Measurements from ENCODE around the gene SLC14A1.
"Not testable (repeated sequence)": the region's sequence is repeated elsewhere in the genome, so short reads cannot be mapped to it uniquely, and the experiment has no call there.

Gene SLC14A1

DNA sequence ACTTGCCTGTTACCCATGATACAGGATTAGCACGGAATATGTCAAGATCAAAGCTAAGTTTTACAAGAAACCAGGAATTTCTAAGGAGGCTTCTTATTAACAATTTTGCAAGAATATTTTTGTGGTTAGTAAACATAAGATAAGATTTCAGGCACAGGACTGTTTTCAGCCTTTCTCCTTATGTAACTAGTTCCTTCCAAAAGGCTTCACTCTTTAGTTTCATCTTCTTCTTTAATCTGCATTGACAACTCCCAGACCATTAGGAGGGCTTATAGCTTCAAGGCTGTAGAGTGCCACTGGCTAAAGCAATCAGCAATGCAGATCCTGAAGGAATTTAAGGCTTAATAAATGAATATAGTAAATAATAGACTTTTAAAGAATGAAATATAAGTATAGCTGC, 29.3 kb downstream of the SLC14A1 start:
- H3K4me3 ChIP-seq (ENCODE audit: low read depth, low read length) = no peak overlapping the region
- no peak for DNase-seq (ENCODE audit: low read depth)
- no peak for TF ChIP-seq MYC (IDR thresholded peaks at IDR 0.05; ENCODE audit: low read depth, low read length)
- TF ChIP-seq, protein P1, sequence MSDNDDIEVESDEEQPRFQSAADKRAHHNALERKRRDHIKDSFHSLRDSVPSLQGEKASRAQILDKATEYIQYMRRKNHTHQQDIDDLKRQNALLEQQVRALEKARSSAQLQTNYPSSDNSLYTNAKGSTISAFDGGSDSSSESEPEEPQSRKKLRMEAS (IDR thresholded peaks at IDR 0.05; ENCODE audit: low read depth, low read length) = no peak
- no peak for TF ChIP-seq POLR2A (IDR thresholded peaks at IDR 0.05; ENCODE audit: extremely low read depth, insufficient read length)
- TF ChIP-seq, protein P2, sequence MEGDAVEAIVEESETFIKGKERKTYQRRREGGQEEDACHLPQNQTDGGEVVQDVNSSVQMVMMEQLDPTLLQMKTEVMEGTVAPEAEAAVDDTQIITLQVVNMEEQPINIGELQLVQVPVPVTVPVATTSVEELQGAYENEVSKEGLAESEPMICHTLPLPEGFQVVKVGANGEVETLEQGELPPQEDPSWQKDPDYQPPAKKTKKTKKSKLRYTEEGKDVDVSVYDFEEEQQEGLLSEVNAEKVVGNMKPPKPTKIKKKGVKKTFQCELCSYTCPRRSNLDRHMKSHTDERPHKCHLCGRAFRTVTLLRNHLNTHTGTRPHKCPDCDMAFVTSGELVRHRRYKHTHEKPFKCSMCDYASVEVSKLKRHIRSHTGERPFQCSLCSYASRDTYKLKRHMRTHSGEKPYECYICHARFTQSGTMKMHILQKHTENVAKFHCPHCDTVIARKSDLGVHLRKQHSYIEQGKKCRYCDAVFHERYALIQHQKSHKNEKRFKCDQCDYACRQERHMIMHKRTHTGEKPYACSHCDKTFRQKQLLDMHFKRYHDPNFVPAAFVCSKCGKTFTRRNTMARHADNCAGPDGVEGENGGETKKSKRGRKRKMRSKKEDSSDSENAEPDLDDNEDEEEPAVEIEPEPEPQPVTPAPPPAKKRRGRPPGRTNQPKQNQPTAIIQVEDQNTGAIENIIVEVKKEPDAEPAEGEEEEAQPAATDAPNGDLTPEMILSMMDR (IDR thresholded peaks at IDR 0.05; ENCODE audit: low read depth, low read length) = no peak

DNA sequence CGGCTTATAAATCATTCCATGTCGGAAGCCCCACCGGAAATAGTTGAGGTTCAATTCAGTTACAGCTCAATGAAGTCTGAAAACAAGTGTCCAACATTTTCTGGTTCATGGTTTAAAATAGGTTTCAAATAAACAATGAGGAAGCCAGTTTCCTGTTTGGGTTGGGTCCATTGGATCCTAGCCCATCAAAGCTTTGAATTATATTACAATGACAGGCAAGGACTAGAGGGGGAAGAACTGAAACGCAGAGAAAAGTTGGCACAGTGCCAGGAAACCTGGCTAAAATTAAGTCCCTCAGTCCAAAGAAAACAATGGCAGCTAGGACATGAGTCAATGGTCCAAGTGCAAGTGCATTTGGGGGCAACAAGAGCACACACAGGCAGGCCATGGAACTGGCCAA, 32.0 kb downstream of the SLC14A1 start:
- H3K4me3 ChIP-seq (ENCODE audit: low read depth, low read length) = no peak overlapping the region
- TF ChIP-seq, protein P1 (IDR thresholded peaks at IDR 0.05; ENCODE audit: low read depth, low read length) = no peak
- TF ChIP-seq, protein P2 (IDR thresholded peaks at IDR 0.05; ENCODE audit: low read depth, low read length) = no peak
- no peak for TF ChIP-seq POLR2A (IDR thresholded peaks at IDR 0.05; ENCODE audit: extremely low read depth, insufficient read length)
- TF ChIP-seq MYC (IDR thresholded peaks at IDR 0.05; ENCODE audit: low read depth, low read length) = no peak

DNA sequence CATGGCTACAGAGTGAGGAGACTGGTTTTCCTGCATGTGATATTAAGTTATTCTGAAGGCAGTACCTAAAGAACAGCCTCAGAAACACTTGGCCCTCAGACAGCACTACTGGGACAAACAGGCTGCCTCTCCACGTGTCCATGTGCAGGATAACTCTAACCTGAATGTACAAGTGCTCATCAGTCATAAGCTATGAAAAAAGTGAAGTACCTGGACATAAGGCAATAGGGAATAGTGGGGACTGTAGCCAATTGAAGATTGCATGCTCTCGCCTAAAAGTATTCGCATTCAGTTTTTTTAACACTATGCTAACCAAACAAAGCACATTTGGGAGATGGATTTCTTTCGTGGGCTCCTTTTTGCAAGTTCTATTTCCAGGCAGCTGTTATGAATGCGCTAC, 33.0 kb downstream of the SLC14A1 start:
- TF ChIP-seq POLR2A (IDR thresholded peaks at IDR 0.05; ENCODE audit: extremely low read depth, insufficient read length) (no peak), MYC (IDR thresholded peaks at IDR 0.05; ENCODE audit: low read depth, low read length) (no peak)
- TF ChIP-seq, protein P2 (IDR thresholded peaks at IDR 0.05; ENCODE audit: low read depth, low read length) = no peak
- TF ChIP-seq, protein P1 (IDR thresholded peaks at IDR 0.05; ENCODE audit: low read depth, low read length) = no peak
- no peak overlapping the region for H3K4me3 ChIP-seq (ENCODE audit: low read depth, low read length)
- DNase-seq (ENCODE audit: low read depth) = no peak

More for the DNA sequence above, 32.0 kb downstream of the SLC14A1 start:
- DNase-seq (ENCODE audit: low read depth) = no peak

DNA sequence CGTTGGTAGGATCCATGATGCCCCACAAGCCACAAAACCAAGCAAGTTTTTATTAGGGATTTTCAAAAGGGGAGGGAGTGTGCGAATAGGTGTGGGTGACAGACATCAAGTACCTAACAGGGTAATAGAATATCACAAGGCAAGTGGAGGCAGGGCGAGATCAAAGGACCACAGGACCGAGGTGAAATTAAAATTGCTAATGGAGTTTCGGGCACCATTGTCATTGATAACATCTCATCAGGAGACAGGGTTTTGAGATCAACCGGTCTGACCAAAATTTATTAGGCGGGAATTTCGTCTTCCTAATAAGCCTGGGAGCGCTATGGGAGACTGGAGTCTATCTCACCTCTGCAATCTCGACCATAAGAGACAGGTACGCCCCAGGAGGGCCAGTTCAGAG, 33.7 kb downstream of the SLC14A1 start:
- not testable (repeated sequence) for H3K4me3 ChIP-seq (ENCODE audit: low read depth, low read length); DNase-seq (ENCODE audit: low read depth)

DNA sequence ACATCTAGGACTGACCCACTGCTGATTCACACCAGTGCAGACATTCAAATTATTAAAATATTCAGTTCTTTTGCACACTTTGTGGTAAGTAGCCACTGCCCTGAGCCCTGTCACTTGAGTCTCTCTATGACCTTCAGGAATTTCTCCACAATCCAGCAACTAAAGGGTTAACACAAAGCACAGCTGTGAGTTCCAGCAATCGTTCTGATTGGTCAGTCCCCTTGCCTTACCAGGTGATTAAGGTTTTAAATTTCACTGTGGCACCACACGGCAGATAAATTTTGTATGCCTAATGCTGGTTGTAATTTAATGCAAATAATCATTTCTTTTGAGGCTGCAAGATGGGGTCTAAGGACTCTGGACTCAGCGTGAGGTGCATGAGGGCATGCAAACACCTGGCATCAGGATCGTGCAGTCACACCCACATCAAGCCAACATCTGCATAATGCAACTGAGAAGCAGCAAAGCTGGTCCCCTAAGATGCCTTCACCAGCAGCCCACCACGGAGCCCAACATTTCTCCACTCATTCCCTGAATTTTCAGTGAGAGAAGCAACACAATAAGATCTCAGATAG, 36.6 kb downstream of the SLC14A1 start:
- TF ChIP-seq, protein P2 (IDR thresholded peaks at IDR 0.05; ENCODE audit: low read depth, low read length) = no peak
- TF ChIP-seq MYC (IDR thresholded peaks at IDR 0.05; ENCODE audit: low read depth, low read length) = no peak
- no peak for TF ChIP-seq POLR2A (IDR thresholded peaks at IDR 0.05; ENCODE audit: extremely low read depth, insufficient read length)
- TF ChIP-seq, protein P1 (IDR thresholded peaks at IDR 0.05; ENCODE audit: low read depth, low read length) = no peak
- no peak for DNase-seq (ENCODE audit: low read depth)
- H3K4me3 ChIP-seq (ENCODE audit: low read depth, low read length) = no peak overlapping the region

DNA sequence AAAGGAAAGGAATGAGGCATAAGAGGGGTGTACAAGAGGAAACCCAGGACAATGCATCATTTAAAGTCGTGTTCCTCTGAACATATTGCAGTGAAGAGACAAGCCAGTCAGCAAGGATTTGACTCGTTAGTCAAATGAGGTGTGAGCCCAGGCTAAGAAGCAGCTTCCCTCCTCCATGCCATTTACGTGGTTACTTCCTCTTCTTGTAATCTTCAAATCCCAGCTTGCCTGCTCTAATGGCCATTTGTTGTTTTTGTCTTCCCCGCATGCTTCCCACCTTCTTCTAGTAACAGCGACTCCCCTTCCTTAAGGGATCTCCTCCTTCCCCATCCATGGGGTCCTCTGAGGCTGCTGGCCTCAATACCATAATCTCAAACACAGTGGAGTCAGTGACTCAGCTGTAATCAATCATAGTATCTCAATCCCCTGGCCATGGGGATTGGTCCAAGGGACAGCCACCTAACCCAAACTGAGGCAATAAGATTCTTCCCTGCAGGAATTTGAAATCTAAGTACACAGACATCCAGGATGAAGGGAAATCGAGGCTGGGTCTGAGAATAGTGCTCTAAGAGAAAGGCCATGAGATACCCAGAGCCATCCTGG, 37.6 kb downstream of the SLC14A1 start:
- H3K4me3 ChIP-seq (ENCODE audit: low read depth, low read length) = no peak overlapping the region

More for the DNA sequence above, 37.6 kb downstream of the SLC14A1 start:
- peak; percentile 59 for DNase-seq (ENCODE audit: low read depth)
- TF ChIP-seq, protein P2 (IDR thresholded peaks at IDR 0.05; ENCODE audit: low read depth, low read length) = no peak
- TF ChIP-seq, protein P1 (IDR thresholded peaks at IDR 0.05; ENCODE audit: low read depth, low read length) = no peak
- no peak for TF ChIP-seq MYC (IDR thresholded peaks at IDR 0.05; ENCODE audit: low read depth, low read length)
- TF ChIP-seq POLR2A (IDR thresholded peaks at IDR 0.05; ENCODE audit: extremely low read depth, insufficient read length) = no peak
